GM21786 (cell line): ENCODE results near the gene GPR137B.

Experiments
- ATAC-seq: cut with Tn5 transposase; IDR thresholded peaks from one replicate; pipeline ENCODE4 v1.9.1; 2021; ENCODE audit not compliant: unreplicated experiment

The GPR137B gene

DNA sequence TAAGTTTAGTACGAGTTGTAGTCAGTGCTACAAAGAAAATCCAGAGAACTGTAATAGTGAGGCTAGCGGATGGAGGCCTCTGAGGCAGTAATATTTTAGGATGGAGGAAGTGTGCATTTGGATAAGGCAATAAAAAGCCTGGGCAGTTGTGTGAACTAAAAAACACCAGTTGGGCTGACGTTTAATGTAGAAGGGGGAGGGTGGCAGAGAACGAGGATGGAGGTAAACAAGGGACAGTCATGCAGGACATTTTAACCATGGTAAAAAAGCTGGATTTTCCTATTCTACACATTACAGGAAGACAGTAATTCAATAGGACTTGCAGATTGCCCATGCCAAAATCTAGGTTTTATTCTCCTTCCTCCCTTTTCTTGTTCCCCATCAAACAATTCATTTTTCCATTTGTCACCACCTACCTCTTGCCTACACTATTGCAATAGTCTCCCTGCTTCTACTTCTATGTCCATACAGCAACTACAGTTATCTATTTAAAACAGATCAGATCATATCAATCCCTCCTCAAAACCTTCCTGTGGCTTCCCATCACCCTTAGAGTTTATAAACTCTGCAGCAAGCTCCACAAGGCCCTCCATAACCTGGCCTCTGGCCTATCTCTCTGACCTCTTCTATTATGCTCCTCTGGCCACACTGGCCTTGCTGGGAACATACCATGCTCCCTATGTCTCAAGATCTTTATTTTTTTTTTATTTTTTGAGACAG lies 111.7 kb downstream of the GPR137B start:
- ATAC-seq = no peak

DNA sequence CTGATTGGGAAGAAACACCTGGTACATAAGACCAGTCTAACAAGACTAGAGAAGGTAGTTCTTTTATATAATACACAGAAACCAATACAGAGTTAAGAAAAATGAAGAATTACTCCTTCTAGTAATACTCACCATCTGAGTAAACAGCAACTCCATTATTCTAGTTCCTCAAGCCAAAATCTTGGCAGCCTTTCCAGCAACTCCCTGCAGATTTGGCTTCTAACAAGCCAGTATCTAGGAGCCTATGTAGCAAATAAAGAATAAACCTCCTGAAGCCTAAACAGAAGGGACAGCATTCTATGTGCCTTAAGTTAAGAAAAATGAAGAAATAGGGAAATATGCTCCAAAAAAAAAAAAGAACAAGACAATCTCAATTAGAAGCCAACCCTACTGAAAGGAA lies 114.9 kb downstream of the GPR137B start:
- ATAC-seq = no peak

DNA sequence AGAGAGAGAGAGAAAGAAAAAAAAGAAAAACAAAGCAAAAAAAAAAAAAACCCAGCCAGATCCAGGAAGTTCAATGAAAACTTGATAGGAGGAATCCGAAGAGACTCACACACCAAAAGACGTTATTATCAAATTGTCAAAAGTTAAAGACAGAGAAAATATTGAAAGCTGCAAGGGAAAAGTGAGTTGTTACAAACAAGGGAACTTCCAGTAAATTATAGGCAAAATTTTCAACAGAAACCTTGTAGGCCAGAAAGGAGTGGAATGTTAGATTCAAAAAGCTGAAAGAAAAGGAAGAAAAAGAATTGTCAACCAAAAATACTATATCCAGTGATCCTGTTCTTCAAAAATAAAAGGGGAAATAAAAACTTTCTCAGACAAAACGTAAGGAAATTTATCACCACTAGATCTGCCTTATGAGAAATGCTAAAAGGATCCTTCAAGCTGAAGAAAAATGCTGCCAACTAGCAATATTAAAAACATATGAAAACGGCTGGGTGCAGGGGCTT lies 115.8 kb downstream of the GPR137B start:
- no peak for ATAC-seq
